ENCODE results near the gene SH3BGRL2.
"Not testable (repeated sequence)": the region's sequence is repeated elsewhere in the genome, so short reads cannot be mapped to it uniquely, and the experiment has no call there.

The SH3BGRL2 gene

GRCh38 chr6:79676785-79677736 lies 45.9 kb downstream of the SH3BGRL2 start:
- H2AFZ ChIP-seq (ENCODE audit: low read length) = no peak overlapping the region
- H3K9me2 ChIP-seq (replicated peaks; ENCODE audit: insufficient read depth, low read length) = no peaks in the 10 kb centered on the region
- H3K9ac ChIP-seq (ENCODE audit: low read length) = no peak overlapping the region
- H3K79me2 ChIP-seq (ENCODE audit: low read length) = no peaks in the 10 kb centered on the region
- H3K36me3 ChIP-seq (replicated peaks; ENCODE audit: insufficient read depth, low read length) = no peaks in the 10 kb centered on the region
- no peak for DNase-seq
- no peak overlapping the region for H3K4me3 ChIP-seq (ENCODE audit: low read length)
- TF ChIP-seq EZH2 (optimal IDR thresholded peaks at IDR 0.05; ENCODE audit: low read depth, low read length) (no peak), EZH2phosphoT487 (IDR thresholded peaks at IDR 0.05; ENCODE audit: low read length) (no peak), CTCF (IDR thresholded peaks at IDR 0.05; ENCODE audit: low read length) (no peak)
- no peaks in the 10 kb centered on the region for H4K20me1 ChIP-seq (ENCODE audit: insufficient read depth, low read length)
- no peaks in the 10 kb centered on the region for H3F3A ChIP-seq (ENCODE audit: insufficient read depth, low read length)
- H3K9me3 ChIP-seq (replicated peaks; ENCODE audit: insufficient read depth, low read length) = no peaks in the 10 kb centered on the region
- H3K27ac ChIP-seq (ENCODE audit: low read length) = no peak overlapping the region
- no peak overlapping the region for H3K4me2 ChIP-seq (ENCODE audit: low read depth, low read length)
- H3K27me3 ChIP-seq (replicated peaks; ENCODE audit: insufficient read depth, low read length) = no peaks in the 10 kb centered on the region
- no peaks in the 10 kb centered on the region for H3K4me1 ChIP-seq (ENCODE audit: low read length)

DNA sequence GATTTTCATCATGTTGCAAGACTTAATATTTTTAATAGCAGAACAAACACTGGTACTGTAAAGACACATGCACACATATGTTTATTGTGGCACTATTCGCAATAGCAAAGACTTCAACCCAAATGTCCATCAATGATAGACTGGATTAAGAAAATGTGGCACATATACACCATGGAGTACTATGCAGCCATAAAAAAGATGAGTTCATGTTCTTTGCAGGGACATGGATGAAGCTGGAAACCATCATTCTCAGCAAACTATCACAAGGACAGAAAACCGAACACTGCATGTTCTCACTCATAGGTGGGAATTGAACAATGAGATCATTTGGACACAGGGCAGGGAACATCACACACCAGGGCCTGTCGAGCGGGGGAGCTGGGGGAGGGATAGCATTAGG lies 51.6 kb downstream of the SH3BGRL2 start:
- not testable (repeated sequence) for H4K20me1 ChIP-seq (ENCODE audit: insufficient read depth, low read length); H3K4me1 ChIP-seq (ENCODE audit: low read length); H3K9me2 ChIP-seq (replicated peaks; ENCODE audit: insufficient read depth, low read length); H3K36me3 ChIP-seq (replicated peaks; ENCODE audit: insufficient read depth, low read length); H3K27ac ChIP-seq (ENCODE audit: low read length); H3K79me2 ChIP-seq (ENCODE audit: low read length); H3K9me3 ChIP-seq (replicated peaks; ENCODE audit: insufficient read depth, low read length); H3K4me3 ChIP-seq (ENCODE audit: low read length); H2AFZ ChIP-seq (ENCODE audit: low read length); H3K9ac ChIP-seq (ENCODE audit: low read length); H3K4me2 ChIP-seq (ENCODE audit: low read depth, low read length); H3F3A ChIP-seq (ENCODE audit: insufficient read depth, low read length); H3K27me3 ChIP-seq (replicated peaks; ENCODE audit: insufficient read depth, low read length); DNase-seq

- H3K4me3 ChIP-seq (ENCODE audit: low read length) = no peak overlapping the region
- no peak for DNase-seq
- H3K9ac ChIP-seq (ENCODE audit: low read length) = no peak overlapping the region
- no peak overlapping the region for H2AFZ ChIP-seq (ENCODE audit: low read length)
- no peaks in the 10 kb centered on the region for H3K9me2 ChIP-seq (replicated peaks; ENCODE audit: insufficient read depth, low read length)
- no peak overlapping the region for H3K27ac ChIP-seq (ENCODE audit: low read length)
- H3K9me3 ChIP-seq (replicated peaks; ENCODE audit: insufficient read depth, low read length) = no peaks in the 10 kb centered on the region
- H3F3A ChIP-seq (ENCODE audit: insufficient read depth, low read length) = no peaks in the 10 kb centered on the region
- no peaks in the 10 kb centered on the region for H3K4me1 ChIP-seq (ENCODE audit: low read length)
- H4K20me1 ChIP-seq (ENCODE audit: insufficient read depth, low read length) = no peaks in the 10 kb centered on the region
- H3K4me2 ChIP-seq (ENCODE audit: low read depth, low read length) = no peak overlapping the region
- no peaks in the 10 kb centered on the region for H3K79me2 ChIP-seq (ENCODE audit: low read length)
- H3K27me3 ChIP-seq (replicated peaks; ENCODE audit: insufficient read depth, low read length) = no peaks in the 10 kb centered on the region
- TF ChIP-seq CTCF (IDR thresholded peaks at IDR 0.05; ENCODE audit: low read length) (no peak), EZH2phosphoT487 (IDR thresholded peaks at IDR 0.05; ENCODE audit: low read length) (no peak), EZH2 (optimal IDR thresholded peaks at IDR 0.05; ENCODE audit: low read depth, low read length) (no peak)
- no peaks in the 10 kb centered on the region for H3K36me3 ChIP-seq (replicated peaks; ENCODE audit: insufficient read depth, low read length)
Measured at GRCh38 chr6:79684876-79685275, 53.7 kb downstream of the SH3BGRL2 start.

DNA sequence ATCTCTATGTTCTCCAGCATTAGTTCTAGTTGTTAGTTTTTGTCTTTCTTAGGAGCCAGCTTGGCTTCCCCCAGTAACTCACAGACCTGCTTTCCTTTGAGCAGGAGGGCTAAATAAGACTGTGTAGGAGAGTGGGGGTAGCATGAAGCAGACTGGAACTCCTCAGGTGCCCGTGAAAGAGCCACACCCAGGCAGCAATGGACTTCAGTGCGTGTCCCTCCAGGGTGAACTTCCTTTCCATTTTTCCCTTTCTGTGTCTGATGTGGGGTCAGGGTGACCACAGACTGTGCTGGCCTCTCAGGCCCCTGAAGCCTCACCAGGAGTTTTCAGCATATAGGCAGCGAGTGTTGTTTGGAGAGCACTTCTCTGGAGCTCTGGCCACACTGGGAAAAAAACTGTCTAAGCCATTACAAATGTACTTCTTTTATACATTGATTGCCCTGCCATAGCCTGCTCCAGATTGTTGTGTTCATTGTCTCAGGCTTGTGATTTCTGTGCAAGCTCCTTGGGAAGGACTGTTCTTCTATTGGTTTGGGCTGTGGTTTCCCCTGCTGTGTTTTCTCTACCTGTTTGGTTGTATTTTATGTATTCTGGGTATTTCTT lies 55.7 kb downstream of the SH3BGRL2 start:
- H3K27ac ChIP-seq (ENCODE audit: low read length) = no peak overlapping the region
- H3F3A ChIP-seq (ENCODE audit: insufficient read depth, low read length) = no peaks in the 10 kb centered on the region
- H3K27me3 ChIP-seq (replicated peaks; ENCODE audit: insufficient read depth, low read length) = no peaks in the 10 kb centered on the region
- no peak for TF ChIP-seq EZH2 (optimal IDR thresholded peaks at IDR 0.05; ENCODE audit: low read depth, low read length)
- no peak for TF ChIP-seq CTCF (IDR thresholded peaks at IDR 0.05; ENCODE audit: low read length)
- no peak for TF ChIP-seq EZH2phosphoT487 (IDR thresholded peaks at IDR 0.05; ENCODE audit: low read length)
- no peak for DNase-seq
- no peaks in the 10 kb centered on the region for H3K4me1 ChIP-seq (ENCODE audit: low read length)
- H2AFZ ChIP-seq (ENCODE audit: low read length) = no peak overlapping the region
- H3K9me3 ChIP-seq (replicated peaks; ENCODE audit: insufficient read depth, low read length) = no peaks in the 10 kb centered on the region
- no peak overlapping the region for H3K4me2 ChIP-seq (ENCODE audit: low read depth, low read length)
- no peak overlapping the region for H3K9ac ChIP-seq (ENCODE audit: low read length)
- no peaks in the 10 kb centered on the region for H4K20me1 ChIP-seq (ENCODE audit: insufficient read depth, low read length)
- no peaks in the 10 kb centered on the region for H3K9me2 ChIP-seq (replicated peaks; ENCODE audit: insufficient read depth, low read length)
- no peaks in the 10 kb centered on the region for H3K36me3 ChIP-seq (replicated peaks; ENCODE audit: insufficient read depth, low read length)
- H3K79me2 ChIP-seq (ENCODE audit: low read length) = no peaks in the 10 kb centered on the region
- no peak overlapping the region for H3K4me3 ChIP-seq (ENCODE audit: low read length)

Measured in MM.1S (cell line).